ENCODE measurements around the gene SASH3.

The SASH3 gene

DNA sequence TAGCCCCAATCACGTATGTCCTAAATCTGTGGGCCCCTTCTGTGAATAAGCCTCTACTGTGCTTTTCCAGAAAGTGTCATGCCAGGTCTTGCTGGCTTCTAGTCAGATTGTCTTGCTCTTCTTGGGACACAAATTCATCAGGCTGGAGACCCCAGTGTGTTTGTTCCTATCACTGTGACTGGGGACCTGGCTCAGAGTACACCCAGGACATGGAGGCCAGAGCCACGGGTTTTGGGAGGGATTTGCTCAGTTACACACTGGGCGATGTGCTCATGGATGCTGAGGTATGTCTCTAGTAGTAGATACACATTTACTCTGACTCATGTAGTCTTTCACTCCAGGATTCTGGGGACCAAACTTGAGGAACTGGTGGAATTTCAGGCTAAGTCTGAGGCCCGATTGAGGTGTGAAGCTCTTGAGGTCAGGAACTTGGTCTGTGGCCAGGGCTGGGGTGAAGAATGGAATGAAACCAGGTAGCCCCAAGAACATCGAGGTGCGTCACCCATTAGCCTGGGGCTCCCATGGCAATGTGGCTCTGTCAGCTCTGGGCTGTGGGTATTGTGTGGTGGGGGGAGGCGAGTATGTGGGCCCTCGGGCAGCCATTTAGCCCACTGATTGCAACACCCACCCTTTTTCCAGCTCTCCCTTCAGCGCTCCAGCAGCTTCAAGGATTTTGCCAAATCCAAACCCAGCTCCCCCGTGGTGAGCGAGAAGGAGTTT, 7.7 kb downstream of the SASH3 start:
- no peak overlapping the region for H3K27ac ChIP-seq
- ChIA-PET POLR2A (ENCODE audit: low non-redundant PET) (no interaction called here), CTCF (interaction anchor here (0.6 kb wide), 1 partner anchor 11 kb away, joined by 3 read pairs; no protein-coding TSS in a partner anchor)
- no peak for DNase-seq (ENCODE audit: low spot score)
- TF ChIP-seq, protein P1, sequence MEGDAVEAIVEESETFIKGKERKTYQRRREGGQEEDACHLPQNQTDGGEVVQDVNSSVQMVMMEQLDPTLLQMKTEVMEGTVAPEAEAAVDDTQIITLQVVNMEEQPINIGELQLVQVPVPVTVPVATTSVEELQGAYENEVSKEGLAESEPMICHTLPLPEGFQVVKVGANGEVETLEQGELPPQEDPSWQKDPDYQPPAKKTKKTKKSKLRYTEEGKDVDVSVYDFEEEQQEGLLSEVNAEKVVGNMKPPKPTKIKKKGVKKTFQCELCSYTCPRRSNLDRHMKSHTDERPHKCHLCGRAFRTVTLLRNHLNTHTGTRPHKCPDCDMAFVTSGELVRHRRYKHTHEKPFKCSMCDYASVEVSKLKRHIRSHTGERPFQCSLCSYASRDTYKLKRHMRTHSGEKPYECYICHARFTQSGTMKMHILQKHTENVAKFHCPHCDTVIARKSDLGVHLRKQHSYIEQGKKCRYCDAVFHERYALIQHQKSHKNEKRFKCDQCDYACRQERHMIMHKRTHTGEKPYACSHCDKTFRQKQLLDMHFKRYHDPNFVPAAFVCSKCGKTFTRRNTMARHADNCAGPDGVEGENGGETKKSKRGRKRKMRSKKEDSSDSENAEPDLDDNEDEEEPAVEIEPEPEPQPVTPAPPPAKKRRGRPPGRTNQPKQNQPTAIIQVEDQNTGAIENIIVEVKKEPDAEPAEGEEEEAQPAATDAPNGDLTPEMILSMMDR (conservative IDR thresholded peaks at IDR 0.05; ENCODE audit: low read depth), result no peak

GRCh38 chrX:129788527-129788926, 8.8 kb downstream of the SASH3 start:
- H3K27ac ChIP-seq, result no peak overlapping the region
- POLR2A ChIA-PET (ENCODE audit: low non-redundant PET), result no interaction called here
- CTCF ChIA-PET, result interaction anchor here (0.6 kb wide), 1 partner anchor 10 kb away, joined by 3 read pairs; no protein-coding TSS in a partner anchor
- no peak for DNase-seq (ENCODE audit: low spot score)
- TF ChIP-seq, protein P1 (conservative IDR thresholded peaks at IDR 0.05; ENCODE audit: low read depth), result no peak

DNA sequence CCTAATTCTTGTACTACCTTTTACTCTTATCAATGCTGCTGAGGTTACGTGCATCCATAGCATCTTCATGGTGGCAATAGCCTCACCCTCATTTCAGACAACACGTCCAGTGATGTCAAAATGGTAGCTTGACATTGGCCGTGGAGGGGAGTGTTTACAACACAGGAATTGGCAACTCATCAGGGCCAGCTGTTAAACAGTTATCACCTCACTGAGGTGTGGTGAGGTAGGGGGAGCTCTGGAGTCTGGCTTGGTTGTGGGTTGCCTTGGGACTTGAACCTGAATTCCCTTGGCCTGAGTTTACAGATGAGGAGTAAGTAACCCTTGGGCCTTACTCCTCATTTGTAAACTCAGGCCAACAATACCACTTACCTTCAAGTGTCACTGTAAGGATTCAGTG, 10.4 kb downstream of the SASH3 start:
- TF ChIP-seq, protein P1 (conservative IDR thresholded peaks at IDR 0.05; ENCODE audit: low read depth), result no peak
- ChIA-PET POLR2A (ENCODE audit: low non-redundant PET) (no interaction called here), CTCF (interaction anchor here (0.6 kb wide), 1 partner anchor 135 kb away, joined by 6 read pairs; no protein-coding TSS in a partner anchor)
- H3K27ac ChIP-seq, result no peak overlapping the region
- DNase-seq (ENCODE audit: low spot score), result no peak

DNA sequence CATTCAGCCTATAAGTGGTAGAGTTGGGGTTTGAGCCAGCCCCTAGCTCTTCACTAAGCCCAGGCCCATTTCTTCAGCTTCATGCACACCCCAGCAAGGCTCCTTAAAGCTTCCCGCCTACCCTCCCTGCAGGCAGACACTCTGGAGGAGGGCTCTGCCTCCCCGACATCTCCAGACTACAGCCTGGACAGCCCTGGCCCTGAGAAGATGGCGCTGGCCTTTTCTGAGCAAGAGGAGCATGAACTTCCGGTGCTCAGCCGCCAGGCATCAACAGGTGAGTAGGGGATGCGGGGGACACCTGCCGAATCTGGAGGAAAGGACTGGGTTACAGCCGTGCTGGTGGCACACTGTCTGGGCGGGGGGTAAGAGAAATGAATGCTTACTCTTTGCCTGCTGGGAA, 11.1 kb downstream of the SASH3 start:
- ChIA-PET CTCF (interaction anchor here (0.6 kb wide), 1 partner anchor 135 kb away, joined by 6 read pairs; no protein-coding TSS in a partner anchor), POLR2A (ENCODE audit: low non-redundant PET) (no interaction called here)
- H3K27ac ChIP-seq, result no peak overlapping the region
- DNase-seq (ENCODE audit: low spot score), result no peak
- TF ChIP-seq, protein P1 (conservative IDR thresholded peaks at IDR 0.05; ENCODE audit: low read depth), result no peak

DNA sequence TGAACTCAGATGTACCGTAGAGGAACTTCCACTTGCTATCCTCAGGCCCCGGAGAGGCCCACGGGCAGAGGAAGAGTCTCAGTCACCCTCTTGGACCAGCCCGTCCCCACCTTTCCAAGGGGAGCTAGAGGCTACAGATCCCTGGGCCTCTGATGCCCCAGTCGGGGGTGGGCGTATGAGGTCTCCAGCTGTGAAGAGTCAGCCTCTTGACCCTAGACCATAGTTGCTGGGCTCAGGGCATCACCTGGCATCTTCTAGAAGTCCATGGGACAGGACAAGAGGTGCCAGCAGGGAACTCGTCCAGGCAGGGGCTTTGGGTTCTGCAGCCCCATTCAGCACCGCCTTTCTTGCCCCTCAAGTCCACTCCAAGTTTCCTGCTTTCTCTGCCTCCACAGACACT, 11.6 kb downstream of the SASH3 start:
- TF ChIP-seq, protein P1 (conservative IDR thresholded peaks at IDR 0.05; ENCODE audit: low read depth), result no peak
- no peak overlapping the region for H3K27ac ChIP-seq
- ChIA-PET CTCF (no interaction called here), POLR2A (ENCODE audit: low non-redundant PET) (no interaction called here)
- DNase-seq (ENCODE audit: low spot score), result no peak

GRCh38 chrX:129791961-129792570, 12.3 kb downstream of the SASH3 start:
- no peak overlapping the region for H3K27ac ChIP-seq
- CTCF ChIA-PET, result no interaction called here
- DNase-seq (ENCODE audit: low spot score), result no peak
- POLR2A ChIA-PET (ENCODE audit: low non-redundant PET), result no interaction called here
- TF ChIP-seq, protein P1 (conservative IDR thresholded peaks at IDR 0.05; ENCODE audit: low read depth), result no peak
